ENCODE results near the gene NECTIN3.

NECTIN3 gene

DNA sequence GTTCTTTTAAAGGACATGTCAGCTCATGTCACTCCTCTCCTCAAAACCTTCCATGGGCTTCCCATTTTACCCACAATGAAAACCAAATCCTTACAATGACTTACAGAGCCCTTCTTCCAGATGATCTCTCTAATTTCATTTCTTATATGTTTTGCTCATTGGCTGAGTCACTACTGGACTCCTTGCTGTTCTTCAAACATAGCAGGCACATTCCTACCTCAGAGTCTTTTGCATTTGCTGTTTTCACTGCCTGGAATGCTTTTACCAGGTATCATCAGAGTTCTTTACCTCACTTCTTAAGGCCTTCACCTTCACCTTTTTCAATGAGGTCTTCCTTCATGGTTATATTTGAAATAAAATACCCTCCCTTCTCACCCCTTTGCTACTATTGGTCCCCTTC is 57.3 kb downstream of the NECTIN3 start:
- Histone ChIP-seq H3K27ac (ENCODE audit: low read length) (no peak overlapping the region), H4K20me1 (ENCODE audit: insufficient read depth, low read length) (no peaks in the 10 kb centered on the region), H3K4me3 (ENCODE audit: low read length) (no peak overlapping the region), H3K9ac (ENCODE audit: low read length) (no peak overlapping the region), H3K9me3 (ENCODE audit: insufficient read depth, low read length) (no peaks in the 10 kb centered on the region), H3K27me3 (ENCODE audit: low read depth, low read length) (no peaks in the 10 kb centered on the region), H3K4me2 (ENCODE audit: low read length) (no peak overlapping the region), H3K79me2 (ENCODE audit: low read length) (no peaks in the 10 kb centered on the region), H3K36me3 (replicated peaks; ENCODE audit: low read depth, low read length) (no peaks in the 10 kb centered on the region), H3K4me1 (ENCODE audit: low read length) (no peaks in the 10 kb centered on the region), H2AFZ (ENCODE audit: low read depth, low read length) (no peak overlapping the region)
- no peak for TF ChIP-seq EZH2phosphoT487 (IDR thresholded peaks at IDR 0.05; ENCODE audit: low read depth)
- no peak for TF ChIP-seq CTCF (IDR thresholded peaks at IDR 0.05; ENCODE audit: low read depth, low read length)

DNA sequence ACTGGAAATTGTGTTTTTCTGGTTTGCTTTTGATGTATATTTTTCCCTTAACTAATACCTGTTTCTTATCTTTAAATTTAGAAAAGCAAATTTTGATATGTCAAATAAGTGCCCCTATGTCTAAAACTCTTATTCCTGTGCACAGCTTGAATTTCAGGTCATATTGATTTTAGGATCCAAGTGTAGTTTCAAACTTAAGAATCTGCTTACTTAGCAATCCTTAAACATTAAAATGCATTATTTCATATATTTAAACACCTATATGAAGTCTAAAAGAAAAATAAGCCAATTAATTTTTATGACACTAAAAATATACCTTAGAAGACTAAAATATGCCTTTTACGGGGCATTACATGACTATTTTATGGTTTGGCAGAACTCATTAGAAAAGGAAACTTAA is 59.2 kb downstream of the NECTIN3 start:
- H3K9me3 ChIP-seq (ENCODE audit: insufficient read depth, low read length), result no peaks in the 10 kb centered on the region
- no peak overlapping the region for H3K4me3 ChIP-seq (ENCODE audit: low read length)
- no peaks in the 10 kb centered on the region for H3K4me1 ChIP-seq (ENCODE audit: low read length)
- no peaks in the 10 kb centered on the region for H3K79me2 ChIP-seq (ENCODE audit: low read length)
- H4K20me1 ChIP-seq (ENCODE audit: insufficient read depth, low read length), result no peaks in the 10 kb centered on the region
- H3K36me3 ChIP-seq (replicated peaks; ENCODE audit: low read depth, low read length), result no peaks in the 10 kb centered on the region
- H2AFZ ChIP-seq (ENCODE audit: low read depth, low read length), result no peak overlapping the region
- TF ChIP-seq CTCF (IDR thresholded peaks at IDR 0.05; ENCODE audit: low read depth, low read length) (no peak), EZH2phosphoT487 (IDR thresholded peaks at IDR 0.05; ENCODE audit: low read depth) (no peak)
- no peaks in the 10 kb centered on the region for H3K27me3 ChIP-seq (ENCODE audit: low read depth, low read length)
- H3K27ac ChIP-seq (ENCODE audit: low read length), result no peak overlapping the region
- no peak overlapping the region for H3K4me2 ChIP-seq (ENCODE audit: low read length)
- H3K9ac ChIP-seq (ENCODE audit: low read length), result no peak overlapping the region

- H3K4me2 ChIP-seq (ENCODE audit: low read length), result no peak overlapping the region
- H3K27ac ChIP-seq (ENCODE audit: low read length), result no peak overlapping the region
- TF ChIP-seq EZH2phosphoT487 (IDR thresholded peaks at IDR 0.05; ENCODE audit: low read depth), result no peak
- no peak for TF ChIP-seq CTCF (IDR thresholded peaks at IDR 0.05; ENCODE audit: low read depth, low read length)
- no peaks in the 10 kb centered on the region for H4K20me1 ChIP-seq (ENCODE audit: insufficient read depth, low read length)
- no peak overlapping the region for H2AFZ ChIP-seq (ENCODE audit: low read depth, low read length)
- no peaks in the 10 kb centered on the region for H3K36me3 ChIP-seq (replicated peaks; ENCODE audit: low read depth, low read length)
- no peaks in the 10 kb centered on the region for H3K9me3 ChIP-seq (ENCODE audit: insufficient read depth, low read length)
- H3K9ac ChIP-seq (ENCODE audit: low read length), result no peak overlapping the region
- H3K79me2 ChIP-seq (ENCODE audit: low read length), result no peaks in the 10 kb centered on the region
- H3K27me3 ChIP-seq (ENCODE audit: low read depth, low read length), result no peaks in the 10 kb centered on the region
- H3K4me3 ChIP-seq (ENCODE audit: low read length), result no peak overlapping the region
- H3K4me1 ChIP-seq (ENCODE audit: low read length), result no peaks in the 10 kb centered on the region
Observed at GRCh38 chr3:111134302-111134701, 62.7 kb downstream of the NECTIN3 start.

DNA sequence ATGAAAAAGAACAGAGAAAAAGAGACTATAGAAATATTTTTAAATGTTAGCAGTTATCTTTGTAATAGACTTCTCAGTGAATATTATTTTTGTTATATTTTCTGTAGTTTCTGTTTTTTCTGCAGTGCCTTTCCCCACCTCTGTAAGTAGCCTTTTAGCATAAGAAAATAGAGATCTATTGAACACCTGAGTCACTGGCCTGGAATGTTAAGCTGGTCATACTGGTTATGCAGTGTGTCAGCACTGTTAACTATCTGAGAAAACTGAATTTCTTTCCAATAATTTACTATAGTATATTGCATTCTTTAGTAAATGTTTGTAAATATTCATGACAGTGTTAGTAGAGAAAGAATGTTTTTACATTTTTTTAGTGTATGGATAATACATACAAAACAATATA is 79.8 kb downstream of the NECTIN3 start:
- Histone ChIP-seq H3K9ac (ENCODE audit: low read length) (no peak overlapping the region), H3K4me3 (ENCODE audit: low read length) (no peak overlapping the region), H4K20me1 (ENCODE audit: insufficient read depth, low read length) (no peaks in the 10 kb centered on the region), H3K27me3 (ENCODE audit: low read depth, low read length) (no peaks in the 10 kb centered on the region), H2AFZ (ENCODE audit: low read depth, low read length) (no peak overlapping the region), H3K79me2 (ENCODE audit: low read length) (no peaks in the 10 kb centered on the region), H3K4me1 (ENCODE audit: low read length) (no peaks in the 10 kb centered on the region), H3K4me2 (ENCODE audit: low read length) (no peak overlapping the region), H3K9me3 (ENCODE audit: insufficient read depth, low read length) (no peaks in the 10 kb centered on the region), H3K27ac (ENCODE audit: low read length) (no peak overlapping the region), H3K36me3 (replicated peaks; ENCODE audit: low read depth, low read length) (no peaks in the 10 kb centered on the region)
- TF ChIP-seq CTCF (IDR thresholded peaks at IDR 0.05; ENCODE audit: low read depth, low read length) (no peak), EZH2phosphoT487 (IDR thresholded peaks at IDR 0.05; ENCODE audit: low read depth) (no peak)

All from OCI-LY3 (cell line).